Osteoblast (primary cell): ENCODE measurements around the gene NAALAD2. TPM values are rescaled to one million over a fixed set of nuclear protein-coding genes. Genes with fewer than 3 reads are reported as not detected.
"Not testable (repeated sequence)": the region's sequence is repeated elsewhere in the genome, so short reads cannot be mapped to it uniquely, and the experiment has no call there.

Experiments used
- DNase-seq: peaks from one replicate; pipeline ENCODE4 v3.0.0; 2011; ENCODE audit warnings: low spot score, mixed read lengths; ENCODE audit not compliant: insufficient read length; ENCODE audit errors: missing footprints
- H2AFZ ChIP-seq: 2 replicates; pipeline ENCODE4 v1.6.0; 2011; ENCODE audit warnings: mild to moderate bottlenecking, low read length
- H3K27ac ChIP-seq: 2 replicates; pipeline ENCODE4 v1.5.1; 2011; ENCODE audit warnings: mild to moderate bottlenecking, low read depth, low read length, moderate library complexity
- H3K27me3 ChIP-seq: 2 replicates; pipeline ENCODE4 v1.6.0; 2012; ENCODE audit warnings: mild to moderate bottlenecking, control low read depth, inconsistent platforms, low read length, moderate library complexity; ENCODE audit not compliant: insufficient read depth
- H3K36me3 ChIP-seq: 2 replicates; pipeline ENCODE4 v1.5.1; 2011; ENCODE audit warnings: mild to moderate bottlenecking, low read length, control low read depth, moderate library complexity; ENCODE audit not compliant: insufficient read depth
- H3K4me1 ChIP-seq: 2 replicates; pipeline ENCODE4 v1.5.1; 2011; ENCODE audit warnings: mild to moderate bottlenecking, low read length, control low read depth, moderate library complexity; ENCODE audit not compliant: insufficient read depth
- H3K4me2 ChIP-seq: 2 replicates; pipeline ENCODE4 v1.6.0; 2011; ENCODE audit warnings: mild to moderate bottlenecking, low read length; ENCODE audit not compliant: insufficient read depth
- H3K4me3 ChIP-seq: fragments of 200-600 bp; sonication (generic); 3 replicates; pipeline ENCODE4 v1.5.1; 2012; ENCODE audit warnings: mild to moderate bottlenecking, low read length, inconsistent platforms; ENCODE audit not compliant: insufficient read depth
- H3K79me2 ChIP-seq: 2 replicates; pipeline ENCODE4 v1.6.0; 2012; ENCODE audit warnings: mild to moderate bottlenecking, low read length, control low read depth, inconsistent platforms; ENCODE audit not compliant: insufficient read depth
- H3K9me3 ChIP-seq: 2 replicates; pipeline ENCODE4 v1.5.1; 2011; ENCODE audit warnings: low read depth, low read length, control low read depth
- H4K20me1 ChIP-seq: 2 replicates; pipeline ENCODE4 v1.6.0; 2012; ENCODE audit warnings: mild to moderate bottlenecking, low read length, control low read depth; ENCODE audit not compliant: insufficient read depth
- CTCF ChIP-seq: IDR thresholded peaks from 2 replicates; pipeline ENCODE4 v1.5.1; 2011; ENCODE audit warnings: mild to moderate bottlenecking, low read depth, low read length, moderate library complexity; ENCODE audit errors: extremely low read depth
- total RNA-seq: library from RNA; depleted of rRNA; stranded (reverse); fragments of >200 nt; gene quantifications from 2 replicates; pipeline ENCODE4 v1.2.3, GENCODE V29; 2012

NAALAD2 gene
- total RNA-seq, 1 donor = 1.8 TPM

- DNase-seq = no peak
- no peak overlapping the region for H3K27ac ChIP-seq
- no peaks in the 10 kb centered on the region for H3K79me2 ChIP-seq
- H3K36me3 ChIP-seq = no peaks in the 10 kb centered on the region
- H3K4me1 ChIP-seq = peaks cover 2% of the 10 kb centered on the region
- H4K20me1 ChIP-seq = no peaks in the 10 kb centered on the region
- peak overlapping the region; percentile 96 for H2AFZ ChIP-seq
- no peak for TF ChIP-seq CTCF
- H3K4me2 ChIP-seq = peak overlapping the region; percentile 96
- H3K4me3 ChIP-seq = peak overlapping the region; percentile 75
- no peaks in the 10 kb centered on the region for H3K9me3 ChIP-seq
- no peaks in the 10 kb centered on the region for H3K27me3 ChIP-seq
Observed at GRCh38 chr11:90133560-90134477, 644 bp upstream of the NAALAD2 start.

GRCh38 chr11:90135016-90135415 lies 553 bp downstream of the NAALAD2 start:
- no peaks in the 10 kb centered on the region for H3K36me3 ChIP-seq
- peaks cover 2% of the 10 kb centered on the region for H3K4me1 ChIP-seq
- peak overlapping the region; percentile 75 for H3K4me3 ChIP-seq
- no peaks in the 10 kb centered on the region for H3K27me3 ChIP-seq
- no peak overlapping the region for H3K27ac ChIP-seq
- no peaks in the 10 kb centered on the region for H3K79me2 ChIP-seq
- peak overlapping the region; percentile 96 for H2AFZ ChIP-seq
- no peak for TF ChIP-seq CTCF
- no peaks in the 10 kb centered on the region for H4K20me1 ChIP-seq
- no peaks in the 10 kb centered on the region for H3K9me3 ChIP-seq
- no peak for DNase-seq
- peak overlapping the region; percentile 96 for H3K4me2 ChIP-seq

- no peaks in the 10 kb centered on the region for H3K4me1 ChIP-seq
- no peak overlapping the region for H3K4me3 ChIP-seq
- no peak overlapping the region for H3K4me2 ChIP-seq
- TF ChIP-seq CTCF = peak; percentile 27
- H3K27me3 ChIP-seq = no peaks in the 10 kb centered on the region
- H3K36me3 ChIP-seq = no peaks in the 10 kb centered on the region
- DNase-seq = no peak
- H3K9me3 ChIP-seq = no peaks in the 10 kb centered on the region
- no peaks in the 10 kb centered on the region for H4K20me1 ChIP-seq
- H3K79me2 ChIP-seq = no peaks in the 10 kb centered on the region
- H2AFZ ChIP-seq = no peak overlapping the region
- no peak overlapping the region for H3K27ac ChIP-seq
Observed at GRCh38 chr11:90148900-90149299, 14.4 kb downstream of the NAALAD2 start.

DNA sequence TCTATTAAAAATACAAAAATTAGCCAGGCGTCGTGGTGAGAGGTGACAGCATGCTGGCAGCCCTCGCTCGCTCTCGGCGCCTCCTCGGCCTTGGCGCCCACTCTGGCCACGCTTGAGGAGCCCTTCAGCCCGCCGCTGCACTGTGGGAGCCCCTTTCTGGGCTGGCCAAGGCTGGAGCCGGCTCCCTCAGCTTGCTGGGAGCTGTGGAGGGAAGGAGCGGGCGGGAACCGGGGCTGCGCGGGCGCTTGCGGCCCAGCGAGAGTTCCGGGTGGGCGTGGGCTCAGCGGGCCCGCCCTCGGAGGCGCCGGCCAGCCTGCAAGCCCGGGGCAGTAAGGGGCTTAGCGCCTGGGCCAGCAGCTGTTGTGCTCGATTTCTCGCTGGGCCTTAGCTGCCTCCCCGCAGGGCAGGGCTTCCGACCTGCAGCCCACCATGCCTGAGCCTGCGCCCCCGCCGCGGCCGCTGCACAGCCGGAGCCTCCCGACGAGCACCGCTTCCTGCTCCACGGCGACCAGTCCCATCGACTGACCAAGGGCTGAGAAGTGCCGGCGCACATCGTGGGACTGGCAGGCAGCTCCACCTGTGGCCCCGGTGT lies 32.6 kb downstream of the NAALAD2 start:
- not testable (repeated sequence) for H2AFZ ChIP-seq, H3K27me3 ChIP-seq, H3K36me3 ChIP-seq, H3K4me1 ChIP-seq, H3K4me2 ChIP-seq, H3K9me3 ChIP-seq, H3K27ac ChIP-seq, DNase-seq, H4K20me1 ChIP-seq, H3K4me3 ChIP-seq, H3K79me2 ChIP-seq

DNA sequence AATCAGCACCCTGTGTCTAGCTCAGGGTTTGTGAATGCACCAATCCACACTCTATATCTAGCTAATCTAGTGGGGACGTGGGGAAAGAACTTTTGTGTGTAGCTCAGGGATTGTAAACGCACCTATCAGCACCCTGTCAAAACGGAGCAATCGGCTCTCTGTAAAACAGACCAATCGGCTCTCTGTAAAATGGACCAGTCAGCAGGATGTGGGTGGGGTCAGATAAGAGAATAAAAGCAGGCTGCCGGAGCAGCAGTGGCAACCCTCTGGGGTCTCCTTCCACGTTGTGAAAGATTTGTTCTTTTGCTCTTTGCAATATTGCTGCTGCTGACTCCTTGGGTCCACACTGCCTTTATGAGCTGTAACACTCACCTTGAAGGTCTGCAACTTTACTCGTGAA lies 33.2 kb downstream of the NAALAD2 start:
- not testable (repeated sequence) for H3K27ac ChIP-seq, H3K79me2 ChIP-seq, H3K36me3 ChIP-seq, H2AFZ ChIP-seq, DNase-seq, H3K4me1 ChIP-seq, H3K4me2 ChIP-seq, H4K20me1 ChIP-seq, H3K4me3 ChIP-seq, H3K27me3 ChIP-seq, H3K9me3 ChIP-seq
